D341Med (cell line): ENCODE data around the gene SLC24A3.

Experiments
- DNase-seq: peaks from one replicate; pipeline ENCODE4 v3.0.0; 2012; ENCODE audit warnings: low spot score

The SLC24A3 gene

GRCh38 chr20:19304886-19305415, 92.5 kb downstream of the SLC24A3 start:
- DNase-seq: no peak

- DNase-seq: no peak
These were observed 95.7 kb downstream of the SLC24A3 start for GRCh38 chr20:19308146-19308545.

- DNase-seq: no peak
These were observed 98.1 kb downstream of the SLC24A3 start for GRCh38 chr20:19310541-19310940.

- no peak for DNase-seq
These were observed 101.1 kb downstream of the SLC24A3 start for GRCh38 chr20:19313342-19314069.

GRCh38 chr20:19314621-19315020, 102.2 kb downstream of the SLC24A3 start:
- DNase-seq: no peak

- DNase-seq: no peak
These were observed 105.0 kb downstream of the SLC24A3 start for GRCh38 chr20:19317237-19318069.

- no peak for DNase-seq
These were observed 106.2 kb downstream of the SLC24A3 start for GRCh38 chr20:19318610-19319009.

GRCh38 chr20:19320005-19320404, 107.6 kb downstream of the SLC24A3 start:
- no peak for DNase-seq

GRCh38 chr20:19321176-19321575, 108.7 kb downstream of the SLC24A3 start:
- DNase-seq: no peak

GRCh38 chr20:19322061-19322985, 109.9 kb downstream of the SLC24A3 start:
- DNase-seq: no peak

GRCh38 chr20:19327401-19327800, 115.0 kb downstream of the SLC24A3 start:
- DNase-seq: no peak

GRCh38 chr20:19328676-19329075, 116.2 kb downstream of the SLC24A3 start:
- DNase-seq: no peak

- DNase-seq: no peak
These were observed 117.6 kb downstream of the SLC24A3 start for GRCh38 chr20:19330038-19330437.

- DNase-seq: no peak
These were observed 118.3 kb downstream of the SLC24A3 start for GRCh38 chr20:19330731-19331130.

- no peak for DNase-seq
These were observed 121.1 kb downstream of the SLC24A3 start for GRCh38 chr20:19333563-19333962.

- DNase-seq: no peak
These were observed 122.9 kb downstream of the SLC24A3 start for GRCh38 chr20:19335341-19335740.

GRCh38 chr20:19335916-19336315, 123.5 kb downstream of the SLC24A3 start:
- DNase-seq: no peak

GRCh38 chr20:19336631-19337030, 124.2 kb downstream of the SLC24A3 start:
- no peak for DNase-seq

GRCh38 chr20:19338380-19338779, 125.9 kb downstream of the SLC24A3 start:
- no peak for DNase-seq

- DNase-seq: no peak
These were observed 126.5 kb downstream of the SLC24A3 start for GRCh38 chr20:19338960-19339359.

- DNase-seq: no peak
These were observed 129.1 kb downstream of the SLC24A3 start for GRCh38 chr20:19341348-19342053.
